ENCODE measurements around the gene OR51B4.
"Not testable (repeated sequence)": the region's sequence is repeated elsewhere in the genome, so short reads cannot be mapped to it uniquely, and the experiment has no call there.

Gene OR51B4

GRCh38 chr11:5258543-5259262 is 43.0 kb downstream of the OR51B4 start:
- TF ChIP-seq CTCF (IDR thresholded peaks at IDR 0.05; ENCODE audit: low read depth, low read length, missing control alignments) = no peak
- no peak for DNase-seq (ENCODE audit: extremely low read depth, low read depth)
- H3K4me3 ChIP-seq (replicated peaks; ENCODE audit: low read depth, low read length) = no peak overlapping the region

GRCh38 chr11:5257296-5257695 is 44.5 kb downstream of the OR51B4 start:
- H3K4me3 ChIP-seq (replicated peaks; ENCODE audit: low read depth, low read length) = no peak overlapping the region
- no peak for DNase-seq (ENCODE audit: extremely low read depth, low read depth)
- TF ChIP-seq CTCF (IDR thresholded peaks at IDR 0.05; ENCODE audit: low read depth, low read length, missing control alignments) = no peak

DNA sequence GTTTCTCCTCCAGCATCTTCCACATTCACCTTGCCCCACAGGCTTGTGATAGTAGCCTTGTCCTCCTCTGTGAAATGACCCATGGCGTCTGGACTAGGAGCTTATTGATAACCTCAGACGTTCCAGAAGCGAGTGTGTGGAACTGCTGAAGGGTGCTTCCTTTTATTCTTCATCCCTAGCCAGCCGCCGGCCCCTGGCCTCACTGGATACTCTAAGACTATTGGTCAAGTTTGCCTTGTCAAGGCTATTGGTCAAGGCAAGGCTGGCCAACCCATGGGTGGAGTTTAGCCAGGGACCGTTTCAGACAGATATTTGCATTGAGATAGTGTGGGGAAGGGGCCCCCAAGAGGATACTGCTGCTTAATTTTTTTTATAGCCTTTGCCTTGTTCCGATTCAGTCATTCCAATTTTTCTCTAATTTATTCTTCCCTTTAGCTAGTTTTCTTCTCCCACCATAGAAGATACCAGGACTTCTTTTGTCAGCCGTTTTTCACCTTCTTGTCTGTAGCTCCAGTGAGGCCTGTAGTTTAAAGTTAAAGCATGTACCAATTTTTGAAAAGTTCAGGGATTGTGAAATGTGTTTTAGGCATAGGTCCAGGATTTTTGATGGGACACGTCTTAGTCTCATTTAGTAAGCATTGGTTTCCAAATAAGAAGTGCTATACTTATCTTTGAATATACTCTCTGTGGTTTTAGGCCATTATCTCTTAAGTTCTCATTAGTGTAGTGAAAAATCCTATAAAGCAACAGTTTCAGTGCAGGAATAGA is 46.9 kb downstream of the OR51B4 start, which contains the start of gene HBG2:
TSS of gene HBG2 (minus strand) at position 136 of the 768 bp plus-strand sequence. CDS start at position 83, 53 bp downstream.
- not testable (repeated sequence) for H3K4me3 ChIP-seq (replicated peaks; ENCODE audit: low read depth, low read length); DNase-seq (ENCODE audit: extremely low read depth, low read depth)

DNA sequence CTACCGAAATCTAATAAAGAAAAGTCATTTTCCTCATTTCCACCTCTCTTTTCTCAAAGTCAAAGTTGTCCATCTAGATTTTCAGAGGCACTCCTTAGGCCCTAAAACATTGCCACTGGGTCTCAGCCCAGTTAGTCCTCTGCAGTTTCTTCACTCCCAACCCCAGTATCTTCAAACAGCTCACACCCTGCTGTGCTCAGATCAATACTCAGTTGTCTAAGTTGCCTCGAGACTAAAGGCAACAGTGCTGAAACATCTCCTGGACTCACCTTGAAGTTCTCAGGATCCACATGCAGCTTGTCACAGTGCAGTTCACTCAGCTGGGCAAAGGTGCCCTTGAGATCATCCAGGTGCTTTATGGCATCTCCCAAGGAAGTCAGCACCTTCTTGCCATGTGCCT is 47.7 kb downstream of the OR51B4 start:
- not testable (repeated sequence) for H3K4me3 ChIP-seq (replicated peaks; ENCODE audit: low read depth, low read length); DNase-seq (ENCODE audit: extremely low read depth, low read depth)

GRCh38 chr11:5253440-5253839 is 48.3 kb downstream of the OR51B4 start:
- H3K4me3 ChIP-seq (replicated peaks; ENCODE audit: low read depth, low read length); DNase-seq (ENCODE audit: extremely low read depth, low read depth): not testable (repeated sequence)

GRCh38 chr11:5252919-5253265 is 48.9 kb downstream of the OR51B4 start:
- no peak for TF ChIP-seq CTCF (IDR thresholded peaks at IDR 0.05; ENCODE audit: low read depth, low read length, missing control alignments)
- no peak for DNase-seq (ENCODE audit: extremely low read depth, low read depth)
- H3K4me3 ChIP-seq (replicated peaks; ENCODE audit: low read depth, low read length) = no peak overlapping the region

DNA sequence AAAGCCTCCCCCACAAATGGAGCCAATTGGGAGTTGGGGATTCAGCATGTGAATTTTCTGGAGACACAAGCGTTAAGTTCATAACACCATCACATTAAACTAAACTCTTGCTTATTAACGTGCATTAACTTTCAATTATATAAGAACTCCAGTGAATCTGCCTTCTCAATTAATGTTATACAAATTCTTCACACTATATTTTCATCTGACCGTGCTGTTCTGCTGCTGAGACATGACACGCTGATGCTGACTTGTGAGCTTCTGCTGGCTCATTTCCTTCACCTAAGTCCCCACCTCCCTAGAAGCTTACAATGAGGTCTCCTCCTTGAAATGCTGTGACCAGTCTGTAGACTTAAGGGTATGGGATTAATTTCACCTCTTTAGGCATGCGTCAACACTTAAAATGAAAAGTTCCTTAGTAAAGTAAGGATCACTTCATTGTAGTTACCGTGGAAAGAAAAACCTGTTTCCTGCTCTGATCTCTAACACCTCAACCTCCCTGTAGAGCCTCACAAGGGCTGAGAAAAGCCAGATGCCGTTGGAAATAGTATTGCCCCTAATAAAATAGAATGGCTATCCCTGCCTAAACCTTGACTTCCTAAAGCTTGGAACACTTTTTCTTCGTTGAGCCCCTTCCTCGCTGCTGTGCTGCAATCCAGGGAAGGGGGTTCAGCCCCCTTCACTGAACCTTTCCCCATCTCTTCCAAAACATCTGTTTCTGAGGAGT is 49.4 kb downstream of the OR51B4 start:
- TF ChIP-seq CTCF (IDR thresholded peaks at IDR 0.05; ENCODE audit: low read depth, low read length, missing control alignments) = no peak
- H3K4me3 ChIP-seq (replicated peaks; ENCODE audit: low read depth, low read length) = no peak overlapping the region
- DNase-seq (ENCODE audit: extremely low read depth, low read depth) = no peak

DNA sequence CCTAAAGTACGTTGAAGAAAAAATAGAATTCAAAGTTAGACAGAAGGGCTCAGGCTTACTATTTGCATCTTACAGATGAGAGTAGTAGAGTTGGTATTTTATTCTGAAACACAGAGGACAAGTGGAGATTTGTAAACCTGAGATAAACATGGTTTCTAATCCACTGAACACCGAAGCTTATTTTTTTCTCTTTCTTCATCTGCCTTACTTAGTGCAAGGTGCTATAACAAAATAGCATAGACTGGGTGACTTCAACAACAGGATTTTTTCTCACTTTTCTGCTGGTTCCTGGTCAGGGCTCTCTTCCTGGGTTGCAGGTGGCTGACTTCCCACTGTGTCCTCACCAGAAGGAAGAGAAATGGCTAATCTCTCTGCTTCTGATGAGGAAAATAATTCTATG is 50.0 kb downstream of the OR51B4 start:
- DNase-seq (ENCODE audit: extremely low read depth, low read depth) = no peak
- H3K4me3 ChIP-seq (replicated peaks; ENCODE audit: low read depth, low read length) = no peak overlapping the region
- no peak for TF ChIP-seq CTCF (IDR thresholded peaks at IDR 0.05; ENCODE audit: low read depth, low read length, missing control alignments)

All from HFF-Myc (cell line).